Left ventricle myocardium inferior (tissue), 1 donor: ENCODE measurements around the gene KCNC3. TPM values are rescaled to one million over a fixed set of nuclear protein-coding genes. Genes with fewer than 3 reads are reported as not detected.
"Not testable (repeated sequence)": the region's sequence is repeated elsewhere in the genome, so short reads cannot be mapped to it uniquely, and the experiment has no call there.

ENCODE experiments used
- DNase-seq: peaks from one replicate; pipeline ENCODE4 v3.0.0-alpha.2; 2020
- H3K27ac ChIP-seq: fragments of 200-600 bp; replicated peaks from 2 replicates; pipeline ENCODE4 v1.8.0; 2021
- H3K27me3 ChIP-seq: fragments of 200-600 bp; 2 replicates; pipeline ENCODE4 v1.8.0; 2021; ENCODE audit warnings: low read depth
- H3K36me3 ChIP-seq: fragments of 200-600 bp; 2 replicates; pipeline ENCODE4 v1.8.0; 2021
- H3K4me1 ChIP-seq: fragments of 200-600 bp; 2 replicates; pipeline ENCODE4 v1.8.0; 2021
- H3K4me3 ChIP-seq: fragments of 200-600 bp; 2 replicates; pipeline ENCODE4 v1.8.0; 2021; ENCODE audit warnings: mild to moderate bottlenecking, moderate library complexity
- H3K9me3 ChIP-seq: fragments of 200-600 bp; replicated peaks from 2 replicates; pipeline ENCODE4 v1.8.0; 2021
- CTCF ChIP-seq: fragments of 200-600 bp; IDR thresholded peaks from 2 replicates; pipeline ENCODE4 v1.8.0; 2021; ENCODE audit warnings: antibody characterized with exemption, mild to moderate bottlenecking, borderline replicate concordance
- intact Hi-C: fragments of 100-400 bp; cut with micrococcal nuclease; formaldehyde crosslinking; loops from one replicate; pipeline ENCODE4 v1.11.0; 2022
- total RNA-seq: library from RNA; stranded (reverse); fragmentation: NEBNext Ultra II Directional; extraction: Animal tissue kit (Norgen Biotek cat#: 25700); gene quantifications from one replicate; pipeline ENCODE4 v1.2.1, GENCODE V29; 2021
- donor health status: DM: no; HTN: yes; CAD: no; lungs with severe emphysema.

Gene KCNC3
- total RNA-seq, 1 donor from 2014 or later, result 2.6 TPM

GRCh38 chr19:50344661-50345318 is 15.6 kb upstream of the KCNC3 start:
- Histone ChIP-seq H3K9me3 (peaks cover 24% of the 10 kb centered on the region), H3K36me3 (no peaks in the 10 kb centered on the region), H3K4me3 (no peak overlapping the region), H3K27ac (no peak overlapping the region), H3K4me1 (no peaks in the 10 kb centered on the region), H3K27me3 (no peaks in the 10 kb centered on the region)
- intact Hi-C loops, result no loop called here
- TF ChIP-seq CTCF, result no peak
- DNase-seq, result peak; percentile 2

GRCh38 chr19:50341091-50341564 is 12.0 kb upstream of the KCNC3 start:
- intact Hi-C loops, result no loop called here
- peak; percentile 1 for DNase-seq
- no peak for TF ChIP-seq CTCF
- Histone ChIP-seq H3K4me1 (no peaks in the 10 kb centered on the region), H3K27me3 (no peaks in the 10 kb centered on the region), H3K4me3 (no peak overlapping the region), H3K27ac (no peak overlapping the region), H3K36me3 (no peaks in the 10 kb centered on the region), H3K9me3 (peaks cover 24% of the 10 kb centered on the region)

- TF ChIP-seq CTCF, result no peak
- Histone ChIP-seq H3K4me3 (no peak overlapping the region), H3K4me1 (no peaks in the 10 kb centered on the region), H3K9me3 (peaks cover 17% of the 10 kb centered on the region), H3K27ac (no peak overlapping the region), H3K36me3 (no peaks in the 10 kb centered on the region), H3K27me3 (peaks cover 4% of the 10 kb centered on the region)
- intact Hi-C loops, result no loop called here
- no peak for DNase-seq
Measured at GRCh38 chr19:50340331-50340730, 11.2 kb upstream of the KCNC3 start.

GRCh38 chr19:50337031-50337430 is 7.9 kb upstream of the KCNC3 start:
- H3K36me3 ChIP-seq, H3K9me3 ChIP-seq, DNase-seq, H3K4me3 ChIP-seq, H3K27ac ChIP-seq, intact Hi-C loops: not testable (repeated sequence)
- H3K4me1 ChIP-seq, result peaks cover 20% of the 10 kb centered on the region
- H3K27me3 ChIP-seq, result peaks cover 35% of the 10 kb centered on the region

GRCh38 chr19:50334741-50335421 is 5.7 kb upstream of the KCNC3 start:
- no peaks in the 10 kb centered on the region for H3K9me3 ChIP-seq
- DNase-seq, result no peak
- TF ChIP-seq CTCF, result no peak
- no peaks in the 10 kb centered on the region for H3K36me3 ChIP-seq
- H3K4me3 ChIP-seq, result no peak overlapping the region
- H3K27me3 ChIP-seq, result peaks cover 54% of the 10 kb centered on the region
- H3K4me1 ChIP-seq, result peaks cover 34% of the 10 kb centered on the region
- no peak overlapping the region for H3K27ac ChIP-seq
- intact Hi-C loops, result no loop called here
